ENCODE data around the gene CHAD.
"Not testable (repeated sequence)": the region's sequence is repeated elsewhere in the genome, so short reads cannot be mapped to it uniquely, and the experiment has no call there.

CHAD gene

DNA sequence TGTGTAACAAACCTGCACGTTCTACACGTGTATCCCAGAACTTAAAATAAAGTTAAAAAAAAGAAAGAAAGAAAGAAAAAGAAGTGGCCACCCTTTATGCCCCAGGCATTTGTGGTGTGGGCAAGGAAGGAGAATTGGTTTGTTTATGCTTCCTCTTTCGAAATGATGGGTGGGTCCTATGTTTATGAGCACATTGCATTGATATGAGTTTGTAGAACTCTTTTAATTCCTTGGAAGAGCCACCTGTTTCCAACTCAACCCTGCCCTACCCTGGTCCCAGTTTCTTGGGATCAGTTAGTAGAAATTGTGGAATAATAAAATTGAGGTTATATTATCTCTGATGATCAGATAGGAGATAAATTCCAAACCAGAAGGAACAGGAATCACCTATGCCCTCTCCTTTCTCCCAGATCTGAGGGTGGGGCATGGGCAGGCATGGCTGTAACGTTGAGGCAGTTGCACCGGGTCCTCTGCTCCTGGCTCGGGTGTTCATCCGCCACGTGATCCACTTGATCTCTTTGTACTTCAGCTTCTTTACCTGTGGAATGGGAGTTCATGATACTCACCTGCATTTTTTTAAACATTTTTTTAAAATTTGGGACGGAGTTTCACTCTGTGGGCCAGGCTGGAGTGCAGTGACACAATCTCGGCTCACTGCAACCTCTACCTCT, 15.9 kb downstream of the CHAD start:
- no peak for DNase-seq

DNA sequence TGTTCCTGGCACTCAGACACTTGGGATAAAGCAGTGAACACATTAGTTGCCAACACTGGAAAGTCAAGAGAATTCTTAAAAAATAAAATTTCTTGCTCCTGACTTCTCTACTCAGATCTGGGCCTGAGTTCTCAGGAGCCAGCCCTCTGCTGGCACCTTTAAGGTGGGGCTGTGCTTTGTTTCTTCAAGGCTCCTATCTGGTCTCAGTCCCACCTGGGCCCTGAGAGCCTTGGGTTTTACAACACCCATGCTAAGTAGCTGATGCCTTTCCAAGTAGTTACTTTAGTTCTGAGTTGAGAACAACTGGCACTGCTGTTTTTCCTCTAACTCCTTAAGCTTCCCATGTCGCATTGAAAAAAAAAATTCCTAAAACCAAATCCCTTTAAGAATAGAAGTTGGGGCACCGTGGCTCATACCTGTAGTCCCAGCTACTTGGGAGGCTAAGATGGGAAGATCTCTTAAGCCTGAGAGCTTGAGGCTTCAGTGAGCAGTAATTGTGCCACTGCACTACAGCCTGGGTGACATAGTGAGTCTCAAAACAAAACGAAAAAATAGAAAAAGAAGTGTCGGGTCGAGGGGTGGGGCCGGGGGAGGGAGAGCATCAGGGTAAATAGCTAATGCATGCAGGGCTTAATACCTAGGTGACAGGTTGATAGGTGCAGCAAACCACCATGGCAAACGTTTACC, 16.6 kb downstream of the CHAD start:
- no peak for DNase-seq

DNA sequence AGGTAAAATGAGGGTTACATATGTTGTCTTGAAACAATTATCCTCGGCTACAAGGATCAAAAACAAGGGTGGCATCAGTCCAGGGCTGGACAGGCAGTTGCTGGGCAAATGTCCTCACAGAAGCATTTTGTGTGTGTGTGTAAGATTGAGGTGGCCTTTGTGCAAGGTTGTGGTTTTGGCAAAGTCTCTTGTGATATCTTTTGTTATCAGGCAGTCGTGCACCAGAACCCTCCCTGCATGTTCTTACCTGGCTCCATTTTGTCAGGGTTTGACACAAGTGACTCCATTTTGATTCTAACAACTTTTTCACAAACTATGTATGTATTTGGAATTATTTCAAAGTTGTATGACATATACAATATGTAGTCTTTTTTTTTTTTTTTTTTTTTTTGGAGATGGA, 20.0 kb downstream of the CHAD start:
- DNase-seq: no peak

DNA sequence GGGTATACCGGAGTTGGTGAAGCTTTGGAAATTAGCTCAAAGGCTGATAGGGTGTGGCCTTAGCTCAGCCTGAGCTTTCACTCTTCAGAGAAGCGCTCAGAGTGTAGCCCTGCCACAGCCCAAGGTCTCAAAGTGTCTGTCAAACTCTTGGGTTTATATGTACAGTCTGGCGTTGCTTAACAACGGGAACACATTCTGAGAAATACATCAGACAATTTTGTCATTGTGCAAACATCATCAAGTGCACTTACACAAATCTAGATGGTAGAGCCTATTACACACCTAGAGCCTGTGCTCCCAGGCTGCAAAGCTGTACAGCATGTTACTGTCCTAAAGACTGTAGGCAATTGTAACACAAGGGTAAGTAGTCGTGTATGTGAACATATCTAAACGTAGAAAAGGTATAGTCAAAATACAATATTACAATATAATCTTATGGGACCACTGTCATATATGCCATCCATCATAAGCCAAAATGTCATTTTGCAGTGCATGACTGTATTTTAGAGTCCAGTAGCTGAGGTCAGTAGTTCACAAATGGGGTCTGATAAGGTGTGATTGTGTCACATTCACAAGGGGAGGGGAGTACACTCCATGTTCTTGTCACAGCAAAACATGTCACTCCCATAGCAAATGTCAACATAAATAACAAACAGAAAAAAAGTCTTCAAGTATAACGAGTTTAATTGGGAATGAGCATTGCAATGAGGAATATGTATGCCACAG, 20.6 kb downstream of the CHAD start:
- DNase-seq: no peak

DNA sequence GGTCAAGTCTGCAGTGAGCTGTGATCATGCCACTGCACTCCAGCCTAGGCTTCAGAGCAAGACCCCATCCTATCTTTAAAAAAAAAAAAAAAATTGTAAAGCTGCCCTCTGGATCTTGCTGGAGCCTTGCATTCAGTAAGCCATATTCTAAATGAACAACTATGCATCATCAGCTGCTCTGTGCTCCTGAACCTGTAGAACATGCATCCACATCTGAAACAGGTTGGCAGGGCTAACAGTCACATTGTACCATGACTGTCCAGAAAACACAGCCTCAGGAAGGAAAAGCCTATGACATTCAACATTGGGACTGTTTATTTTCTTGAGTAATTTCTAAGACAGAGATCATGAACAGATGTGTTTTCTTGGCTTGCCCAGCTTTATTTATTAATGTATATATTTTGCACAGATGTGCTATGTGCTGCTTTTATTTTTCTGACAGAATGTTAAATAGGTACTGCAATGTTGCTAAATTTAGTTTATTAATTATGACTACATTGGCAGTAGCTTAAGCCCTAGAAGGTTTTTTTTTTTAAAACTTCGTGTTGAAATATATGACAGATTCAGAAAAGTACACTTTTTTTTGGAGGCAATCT, 22.9 kb downstream of the CHAD start:
- DNase-seq: no peak

DNA sequence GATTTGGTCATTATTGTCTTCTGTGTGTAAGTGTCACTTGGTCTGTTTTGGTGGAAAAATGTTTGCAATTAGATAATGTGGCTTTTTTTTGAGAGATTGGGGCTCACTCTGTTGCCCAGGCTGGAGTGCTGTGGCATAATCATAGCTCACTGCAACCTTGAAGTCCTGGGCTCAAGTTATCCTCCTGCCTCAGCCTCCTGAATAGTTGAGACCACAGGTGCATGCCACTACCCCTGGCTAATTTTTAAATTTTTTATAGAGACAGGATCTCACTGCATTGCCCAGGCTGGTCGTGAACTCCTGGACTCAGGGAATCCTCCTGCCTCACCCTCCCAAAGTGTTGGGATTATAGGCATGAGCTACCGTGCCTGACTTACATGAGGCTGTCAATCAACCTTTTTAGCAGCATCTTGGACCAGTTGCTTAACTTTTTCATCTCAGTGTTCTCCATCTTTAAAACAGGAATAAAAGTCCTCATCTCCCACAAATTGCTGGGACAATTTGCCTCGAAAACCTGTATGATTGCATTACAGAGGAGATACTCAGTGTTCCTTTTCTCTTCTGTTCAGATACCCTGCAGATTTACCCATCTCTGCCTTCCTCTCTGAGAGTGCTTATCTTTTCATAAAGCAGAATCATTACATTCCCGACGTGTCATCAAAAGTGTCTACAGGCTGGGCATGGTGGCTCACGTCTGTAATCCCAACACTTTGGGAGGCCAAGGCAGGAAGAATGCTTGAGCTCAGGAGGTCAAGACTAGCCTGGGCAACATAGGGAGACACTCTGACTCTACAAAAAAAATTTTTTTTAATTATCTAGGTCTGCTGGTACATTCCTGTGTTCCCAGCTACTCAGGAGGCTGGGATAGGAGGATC, 23.6 kb downstream of the CHAD start:
- DNase-seq: no peak

DNA sequence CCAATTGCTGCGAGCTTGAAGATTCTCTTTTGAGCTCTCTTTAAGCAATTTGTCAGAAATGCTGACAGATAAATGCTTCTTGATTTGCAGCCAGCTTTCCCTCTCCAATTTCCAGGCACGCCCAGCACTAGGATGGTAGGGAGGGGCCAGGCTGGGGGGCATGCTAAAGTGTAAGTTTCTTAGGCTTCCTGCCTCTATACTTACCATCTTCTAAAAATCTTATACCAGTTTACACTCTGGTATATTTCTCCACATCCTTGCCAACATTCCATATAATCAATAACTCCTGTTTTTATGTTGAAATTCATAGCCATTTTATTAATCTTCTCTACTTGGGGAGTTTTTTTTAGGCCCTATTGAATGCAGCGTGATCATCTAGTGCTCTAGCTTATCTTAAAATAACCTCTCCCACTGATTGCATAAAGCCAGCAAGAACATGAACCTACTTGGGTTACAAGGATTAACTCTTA, 25.1 kb downstream of the CHAD start:
- no peak for DNase-seq

DNA sequence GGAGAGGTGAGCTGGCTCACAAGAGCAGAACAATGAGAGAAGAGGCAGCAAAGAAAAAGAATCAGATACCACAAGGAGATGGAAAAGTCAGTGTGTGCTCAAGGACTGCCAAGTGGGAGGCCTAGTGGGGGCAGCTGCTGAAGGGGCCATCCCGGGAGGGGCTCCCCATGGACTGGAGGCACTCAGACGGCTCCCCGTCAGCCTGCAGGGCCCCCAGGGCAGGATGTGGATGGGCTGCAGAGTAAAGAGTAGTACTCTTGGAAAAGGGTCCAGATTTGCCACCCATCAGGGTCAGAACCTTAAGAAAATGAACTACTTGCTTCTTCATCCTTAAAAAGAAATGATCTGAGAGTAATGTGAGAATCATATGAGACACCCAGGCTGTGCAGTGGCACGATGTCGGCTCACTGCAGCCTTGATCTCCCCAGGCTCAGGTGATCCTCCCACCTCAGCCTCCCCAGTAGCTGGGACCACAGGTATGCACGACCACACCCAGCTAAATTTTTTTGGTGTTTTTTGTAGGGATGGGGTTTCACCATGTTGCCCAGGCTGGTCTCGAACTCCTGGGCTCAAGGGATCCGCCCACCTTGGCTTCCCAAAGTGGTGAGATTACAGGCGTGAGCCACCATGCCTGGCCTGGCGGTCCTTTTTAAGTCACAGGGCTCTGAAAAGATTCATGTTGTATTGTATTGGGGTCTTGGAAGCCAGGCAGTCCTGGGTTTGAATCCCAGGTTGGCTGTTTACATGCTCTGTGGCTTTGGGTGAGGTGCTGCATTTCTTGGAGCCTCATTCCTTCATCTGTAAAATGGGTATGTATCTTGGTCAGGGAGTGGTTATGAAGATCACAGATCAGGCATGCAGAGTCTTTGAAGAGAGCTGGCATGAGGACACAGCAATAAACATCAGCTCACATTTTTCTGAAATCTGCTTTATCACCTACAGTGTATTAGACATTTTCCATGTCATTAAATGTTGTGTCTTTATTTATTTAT, 27.5 kb downstream of the CHAD start:
- DNase-seq: no peak

DNA sequence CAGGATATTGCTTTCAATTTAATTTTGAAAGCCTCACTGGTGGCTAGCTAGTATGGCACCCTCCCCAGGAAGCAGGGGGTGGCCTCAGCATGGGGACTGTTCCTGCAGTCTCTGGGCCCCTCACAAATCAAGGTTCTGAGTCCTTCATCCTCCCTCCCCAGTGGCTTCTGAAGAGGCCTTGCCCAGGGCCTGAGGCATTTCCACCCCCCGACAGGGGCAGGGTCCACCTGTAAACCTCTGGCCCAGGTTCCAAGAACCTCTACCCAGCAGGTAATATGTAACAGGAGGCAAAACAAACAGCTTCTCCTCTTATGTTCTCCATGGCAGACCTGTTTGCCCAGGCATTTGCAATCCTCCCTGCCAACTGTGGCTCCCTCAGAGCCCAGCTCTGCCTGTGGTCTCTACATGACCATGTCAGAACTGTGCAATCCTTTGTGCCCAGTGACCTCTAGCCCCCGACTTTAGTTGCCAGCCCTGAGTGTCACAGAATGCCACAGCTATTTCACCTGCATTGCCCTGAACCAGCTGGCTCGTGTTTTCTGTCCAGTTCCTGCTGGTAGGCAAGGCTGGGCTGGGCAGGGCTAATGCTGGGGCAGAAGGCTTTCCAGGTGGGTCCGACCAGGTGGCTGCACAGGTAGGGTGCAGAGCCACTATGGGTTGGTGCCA, 28.4 kb downstream of the CHAD start:
- DNase-seq: no peak

DNA sequence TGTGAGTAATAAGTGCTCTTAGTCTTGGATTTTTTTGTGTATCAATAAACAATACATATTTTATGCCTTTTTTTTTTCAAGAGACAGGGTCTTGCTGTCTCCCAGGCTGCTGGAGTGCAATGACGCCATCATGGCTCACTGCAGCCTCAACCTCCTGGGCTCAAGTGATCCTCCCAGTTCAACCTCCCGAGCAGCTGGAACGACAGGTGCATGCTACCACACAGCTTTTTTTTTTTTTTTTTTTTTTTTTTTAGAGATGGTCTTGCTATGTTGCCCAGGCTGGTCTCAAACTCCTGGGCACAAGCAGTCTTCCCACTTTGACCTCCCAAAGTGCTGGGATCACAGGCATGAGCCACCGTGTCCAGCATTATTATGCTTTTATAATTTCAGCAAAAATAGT, 29.7 kb downstream of the CHAD start:
- no peak for DNase-seq

DNA sequence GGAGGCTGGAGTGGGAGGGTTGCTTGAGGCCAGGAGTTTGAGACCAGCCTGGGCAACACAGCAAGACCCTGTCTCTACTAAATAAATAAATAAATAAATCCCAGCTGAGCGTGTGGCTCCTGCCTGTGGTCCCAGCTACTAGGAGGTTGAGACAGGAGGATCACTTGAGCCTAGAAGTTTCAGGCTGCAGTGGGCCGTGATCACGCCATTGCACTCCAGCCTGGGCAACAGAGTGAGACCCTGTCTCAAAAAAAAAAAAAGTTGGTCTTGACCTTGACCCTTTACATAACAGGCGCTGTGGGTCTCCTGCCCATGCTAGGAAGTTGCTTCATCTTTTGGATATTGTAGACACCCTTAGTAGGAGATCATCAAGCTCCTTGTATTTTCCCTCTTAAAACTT, 31.3 kb downstream of the CHAD start:
- no peak for DNase-seq

DNA sequence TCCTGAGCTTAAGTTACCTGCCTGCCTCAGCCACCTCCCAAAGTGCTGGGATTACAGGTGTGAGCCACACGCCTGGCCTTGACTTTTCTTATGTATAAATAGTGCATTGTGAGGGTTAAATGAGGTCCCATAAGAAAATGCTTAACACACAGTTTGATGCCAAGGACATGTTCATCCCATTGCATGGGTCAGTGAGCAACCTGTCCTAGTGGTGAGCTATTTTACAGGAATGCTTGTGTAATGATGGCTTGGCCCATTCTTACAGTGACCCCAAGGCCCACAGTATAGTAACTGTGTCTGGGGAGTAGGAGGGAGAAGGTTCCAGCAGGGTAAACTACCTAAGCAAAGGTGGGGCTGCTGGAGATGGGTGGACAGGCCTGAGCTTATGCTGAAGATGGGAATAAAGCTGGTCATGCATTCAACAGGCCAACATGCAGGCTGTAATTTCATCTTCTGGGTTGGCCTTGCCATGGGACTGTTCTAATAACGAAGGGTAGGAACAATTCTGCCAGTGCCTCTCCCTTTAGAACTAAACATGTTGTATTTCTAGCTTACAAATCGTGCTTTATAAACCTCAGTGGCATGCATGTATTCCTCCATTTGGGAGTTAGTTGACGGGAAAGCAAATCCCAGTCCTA, 36.4 kb downstream of the CHAD start:
- no peak for DNase-seq

DNA sequence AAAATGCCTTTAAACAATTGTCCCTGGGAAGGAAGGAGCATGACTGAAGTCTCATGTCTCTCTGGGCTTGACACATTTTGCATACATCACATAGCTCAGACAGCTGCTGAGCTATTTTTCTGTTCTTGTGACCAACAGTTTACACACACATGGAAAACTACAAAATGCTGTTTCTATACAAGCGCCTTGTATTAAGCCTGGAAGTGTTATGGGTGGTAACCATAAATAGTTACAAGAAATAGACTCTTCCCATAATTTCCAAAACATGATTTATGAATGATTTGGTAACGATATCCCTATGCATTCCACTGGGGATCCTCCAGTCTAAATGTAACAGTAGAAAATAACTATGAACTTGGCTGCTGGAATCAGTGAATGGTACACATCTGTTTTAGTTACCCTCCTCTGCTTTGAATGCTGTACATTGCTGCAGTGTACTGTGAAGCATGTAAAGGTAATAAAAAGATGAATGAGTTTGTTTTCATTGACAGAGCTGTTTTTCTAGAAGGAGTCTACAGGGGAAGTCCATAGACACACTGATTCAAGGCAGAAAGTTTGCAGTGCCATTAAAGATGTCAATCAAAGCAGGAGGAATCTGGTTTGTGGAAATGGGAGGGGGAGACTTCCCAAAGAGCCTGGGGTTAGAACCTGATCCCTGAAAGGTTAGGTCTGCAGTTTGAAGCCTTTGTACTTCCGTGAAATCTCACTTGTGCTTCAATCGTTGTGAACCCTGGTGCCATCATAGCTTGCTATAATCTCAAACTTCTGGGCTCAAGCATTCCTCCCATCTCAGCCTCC, 37.7 kb downstream of the CHAD start:
- DNase-seq: no peak

DNA sequence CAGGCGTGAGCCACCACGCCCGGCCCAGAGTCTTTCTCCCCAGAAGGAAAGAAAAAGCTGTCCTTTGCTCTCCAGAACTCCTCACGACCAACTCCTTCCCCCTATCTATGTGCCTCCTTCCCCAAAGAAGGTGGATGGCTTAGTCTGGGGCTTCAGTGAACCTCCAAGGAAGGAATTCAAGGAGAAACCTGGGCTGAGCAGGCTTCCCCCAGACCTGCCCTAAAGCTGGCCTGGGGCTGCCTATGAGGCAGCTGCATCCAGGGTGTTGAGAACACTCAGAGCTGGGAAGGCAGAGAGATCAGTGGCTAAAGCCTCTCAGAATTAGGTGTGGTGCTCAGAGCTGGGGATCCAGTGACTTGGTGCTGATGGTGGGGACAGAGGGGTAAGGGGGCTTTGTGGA, 38.9 kb downstream of the CHAD start:
- no peak for DNase-seq

DNA sequence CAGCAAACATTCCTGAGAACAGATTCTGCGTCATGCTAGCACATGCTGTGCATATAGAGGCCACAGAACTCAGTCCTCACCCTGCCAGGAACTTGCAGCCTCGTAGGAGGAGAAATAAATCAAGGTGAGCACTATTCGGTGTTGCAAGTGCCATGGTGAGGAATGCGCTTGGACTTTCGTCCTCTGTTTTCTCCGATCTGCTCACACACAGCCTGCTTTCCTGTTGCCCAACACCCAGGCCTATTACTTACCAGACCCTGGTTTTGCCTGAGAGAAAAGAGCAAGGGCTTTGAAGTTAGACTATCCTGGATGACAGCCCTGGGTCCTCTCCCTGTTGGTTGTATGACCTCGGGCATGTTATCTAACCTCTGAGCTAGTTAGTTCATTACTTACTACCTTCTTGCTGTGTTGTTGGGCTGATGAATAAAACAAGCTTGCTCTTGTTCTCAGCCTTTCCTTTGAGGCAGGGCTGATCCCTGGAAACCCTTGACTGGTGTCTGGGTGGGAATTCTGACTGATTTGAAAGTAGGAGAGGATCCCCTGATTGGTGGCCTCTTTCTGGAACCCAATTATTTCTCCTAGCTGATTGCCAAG, 39.8 kb downstream of the CHAD start:
- no peak for DNase-seq

DNA sequence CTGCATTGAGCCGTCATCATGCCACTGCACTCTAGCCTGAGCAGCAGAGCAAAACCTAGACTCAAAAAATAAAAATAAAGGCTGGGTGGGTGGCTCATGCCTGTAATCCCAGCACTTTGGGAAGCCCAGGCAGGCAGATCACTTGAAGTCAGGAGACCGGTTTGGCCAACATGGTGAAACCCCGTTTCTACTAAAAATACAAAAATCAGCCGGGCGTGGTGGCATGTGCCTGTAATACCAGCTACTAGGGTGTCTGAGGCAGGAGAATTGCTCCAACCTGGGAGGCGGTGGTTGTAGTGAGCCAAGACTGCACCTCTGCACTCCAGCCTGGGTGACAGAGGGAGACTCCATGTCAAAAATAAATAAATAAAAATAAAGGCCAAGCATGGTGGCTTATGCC, 40.6 kb downstream of the CHAD start:
- DNase-seq: not testable (repeated sequence)

DNA sequence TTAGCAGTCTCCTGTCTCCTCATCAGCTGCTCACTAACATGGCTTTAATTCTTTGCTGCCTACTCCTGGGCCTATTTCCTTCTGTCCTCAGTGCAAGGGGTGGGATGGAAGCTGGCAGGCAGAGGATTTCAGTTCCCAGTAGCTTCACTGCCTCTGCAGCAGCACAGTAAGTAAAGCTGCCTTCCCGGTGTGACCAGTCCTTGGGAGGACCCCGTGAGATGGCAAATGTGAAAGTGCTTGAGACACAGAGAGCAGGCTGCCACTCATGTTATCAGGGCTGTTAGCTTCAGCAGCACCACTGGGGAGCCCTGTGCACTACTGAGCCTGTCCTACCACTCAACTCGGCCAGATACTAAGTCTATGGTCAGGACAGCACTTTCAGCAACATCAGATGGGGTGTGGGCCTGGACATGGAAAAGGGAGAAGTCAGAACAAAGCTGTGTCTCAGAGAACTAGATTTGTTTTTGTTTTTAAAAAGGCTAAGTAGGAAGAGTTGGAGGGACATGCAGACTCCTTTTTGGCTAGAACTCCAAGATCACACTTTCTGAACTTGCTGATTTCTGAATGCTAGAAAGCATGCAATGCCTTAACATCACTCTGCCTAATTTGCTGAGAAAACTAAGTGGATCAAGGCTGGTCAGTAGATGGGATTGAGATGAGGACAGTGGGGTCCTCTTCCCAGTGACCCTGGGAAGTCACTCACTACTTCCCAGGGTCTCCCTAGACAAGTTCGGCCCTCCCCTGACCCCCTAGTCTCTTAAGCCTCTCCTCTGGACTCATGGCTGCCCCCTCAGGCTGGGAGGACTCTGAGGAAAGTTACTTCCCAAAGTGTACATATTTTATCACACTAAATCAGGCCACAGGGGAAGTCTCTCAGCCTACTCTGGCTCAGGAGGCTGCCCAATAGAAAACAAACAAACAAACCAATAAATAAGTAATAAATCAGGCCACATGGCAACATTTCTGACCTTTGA, 41.6 kb downstream of the CHAD start:
- DNase-seq: no peak

DNA sequence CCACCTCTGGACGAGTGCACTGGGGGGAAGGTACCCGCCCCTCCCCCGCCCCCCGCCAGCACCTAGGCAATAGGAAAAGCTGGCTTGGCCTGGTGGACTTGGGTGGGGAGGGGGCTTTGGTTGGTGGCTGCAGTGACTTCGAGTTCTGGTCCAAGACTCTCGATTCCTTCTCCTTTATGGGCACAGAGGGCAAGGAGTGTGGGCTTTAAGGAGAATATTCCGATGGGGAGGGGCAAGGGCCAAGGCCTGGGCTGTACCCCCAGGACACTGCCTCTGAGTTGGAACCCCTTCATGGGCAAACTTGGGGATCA, 42.3 kb downstream of the CHAD start:
- DNase-seq: no peak
